ENCODE measurements around the gene GPR153.

GRCh38 chr1:6298530-6298929 is 37.6 kb upstream of the GPR153 start:
- TF ChIP-seq CTCF (IDR thresholded peaks at IDR 0.05; ENCODE audit: low read length) (no peak), EZH2 (IDR thresholded peaks at IDR 0.05; ENCODE audit: borderline replicate concordance, low read length) (no peak)
